PC-3 (cell line): ENCODE results near the gene FBLIM1. TPM values are rescaled to one million over a fixed set of nuclear protein-coding genes. Genes with fewer than 3 reads are reported as not detected.
A peak's percentile ranks its signal among the peaks of the same experiment; 100 is the strongest.

Experiments used
- ATAC-seq: fragments of 200-7000 bp; cut with Tn5 transposase; 2 replicates; pipeline ENCODE4 v1.9.1; 2020; ENCODE audit warnings: mild to moderate bottlenecking, moderate library complexity
- BruUV-seq: library from RNA; stranded (reverse); fragments of 400-500 nt; replicated peaks from 2 replicates; lab custom pipeline; 2021; lab: Mats Ljungman, UMichigan
- CTCF ChIA-PET: fragments of 300-600 bp; sonication (Branson Sonifier 250); formaldehyde crosslinking; loops from one replicate; lab custom pipeline; 2022; ENCODE audit warnings: antibody characterized with exemption; lab: Charles Lee
- POLR2A ChIA-PET: fragments of 300-600 bp; sonication (Branson Sonifier 250); formaldehyde crosslinking; loops from one replicate; lab custom pipeline; 2022; ENCODE audit warnings: antibody characterized with exemption; ENCODE audit not compliant: unreplicated experiment; lab: Charles Lee
- DNase-seq: peaks from one replicate; pipeline ENCODE4 v3.0.0-alpha.2; 2015
- H2AFZ ChIP-seq: fragments of 300-600 bp; sonication (generic); 2 replicates; pipeline ENCODE4 v1.6.0; 2016; ENCODE audit warnings: antibody characterized with exemption, low read length
- H3F3A ChIP-seq: fragments of 300-600 bp; sonication (generic); one replicate; pipeline ENCODE4 v1.6.0; 2017; ENCODE audit warnings: antibody characterized with exemption, low read length, control low read depth, mild to moderate bottlenecking; ENCODE audit not compliant: unreplicated experiment
- H3K27ac ChIP-seq: fragments of 300-600 bp; sonication (generic); 2 replicates; pipeline ENCODE4 v1.5.1; 2016; ENCODE audit warnings: mild to moderate bottlenecking, low read length
- H3K27me3 ChIP-seq: fragments of 300-600 bp; sonication (generic); 2 replicates; pipeline ENCODE4 v1.6.1; 2016; ENCODE audit warnings: low read length, mixed read lengths
- H3K36me3 ChIP-seq: fragments of 300-600 bp; sonication (generic); 2 replicates; pipeline ENCODE4 v1.6.1; 2016; ENCODE audit warnings: low read depth, mixed run types, low read length, mixed read lengths
- H3K4me1 ChIP-seq: fragments of 300-600 bp; sonication (generic); 2 replicates; pipeline ENCODE4 v1.5.1; 2016; ENCODE audit warnings: low read length; ENCODE audit not compliant: insufficient read depth
- H3K4me2 ChIP-seq: fragments of 300-600 bp; sonication (generic); 2 replicates; pipeline ENCODE4 v1.6.0; 2016; ENCODE audit warnings: low read length
- H3K4me3 ChIP-seq: fragments of 300-600 bp; sonication (generic); 2 replicates; pipeline ENCODE4 v1.5.1; 2016; ENCODE audit warnings: mild to moderate bottlenecking, low read length, mixed read lengths
- H3K79me2 ChIP-seq: fragments of 300-600 bp; sonication (generic); 2 replicates; pipeline ENCODE4 v1.6.1; 2017; ENCODE audit warnings: low read length, mixed read lengths
- H3K9ac ChIP-seq: fragments of 300-600 bp; sonication (generic); 2 replicates; pipeline ENCODE4 v1.6.0; 2016; ENCODE audit warnings: mild to moderate bottlenecking, low read length
- H3K9me2 ChIP-seq: fragments of 300-600 bp; sonication (generic); replicated peaks from 2 replicates; pipeline ENCODE4 v1.6.1; 2016; ENCODE audit warnings: mixed run types, low read length, mixed read lengths
- H3K9me3 ChIP-seq: fragments of 300-600 bp; sonication (generic); 2 replicates; pipeline ENCODE4 v1.6.1; 2016; ENCODE audit warnings: low read length, mixed read lengths
- H4K20me1 ChIP-seq: fragments of 300-600 bp; sonication (generic); 2 replicates; pipeline ENCODE4 v1.6.1; 2016; ENCODE audit warnings: low read length, mixed read lengths
- CTCF ChIP-seq: fragments of 300-600 bp; sonication (generic); conservative IDR thresholded peaks from 2 replicates; pipeline ENCODE4 v1.5.1; 2017; ENCODE audit warnings: antibody characterized with exemption, low read depth, mild to moderate bottlenecking, low read length
- EZH2 ChIP-seq: fragments of 300-600 bp; sonication (generic); IDR thresholded peaks from one replicate; pipeline ENCODE4 v1.6.1; 2017; ENCODE audit warnings: antibody characterized with exemption, mild to moderate bottlenecking, low read length; ENCODE audit not compliant: unreplicated experiment
- EZH2phosphoT487 ChIP-seq: fragments of 300-600 bp; sonication (generic); IDR thresholded peaks from 2 replicates; pipeline ENCODE4 v1.6.1; 2018; ENCODE audit warnings: mild to moderate bottlenecking, antibody characterized with exemption, low read length, borderline replicate concordance
- intact Hi-C: fragments of 100-400 bp; cut with micrococcal nuclease; formaldehyde crosslinking; loops from 2 replicates; pipeline ENCODE4 v1.9.0; 2023
- total RNA-seq: library from RNA; depleted of rRNA; stranded (reverse); fragments of >200 nt; gene quantifications from 2 replicates; pipeline ENCODE4 v1.2.3, GENCODE V29; 2014

The FBLIM1 gene
- total RNA-seq, 1 experiment from 2014 or later = 74.1 TPM

DNA sequence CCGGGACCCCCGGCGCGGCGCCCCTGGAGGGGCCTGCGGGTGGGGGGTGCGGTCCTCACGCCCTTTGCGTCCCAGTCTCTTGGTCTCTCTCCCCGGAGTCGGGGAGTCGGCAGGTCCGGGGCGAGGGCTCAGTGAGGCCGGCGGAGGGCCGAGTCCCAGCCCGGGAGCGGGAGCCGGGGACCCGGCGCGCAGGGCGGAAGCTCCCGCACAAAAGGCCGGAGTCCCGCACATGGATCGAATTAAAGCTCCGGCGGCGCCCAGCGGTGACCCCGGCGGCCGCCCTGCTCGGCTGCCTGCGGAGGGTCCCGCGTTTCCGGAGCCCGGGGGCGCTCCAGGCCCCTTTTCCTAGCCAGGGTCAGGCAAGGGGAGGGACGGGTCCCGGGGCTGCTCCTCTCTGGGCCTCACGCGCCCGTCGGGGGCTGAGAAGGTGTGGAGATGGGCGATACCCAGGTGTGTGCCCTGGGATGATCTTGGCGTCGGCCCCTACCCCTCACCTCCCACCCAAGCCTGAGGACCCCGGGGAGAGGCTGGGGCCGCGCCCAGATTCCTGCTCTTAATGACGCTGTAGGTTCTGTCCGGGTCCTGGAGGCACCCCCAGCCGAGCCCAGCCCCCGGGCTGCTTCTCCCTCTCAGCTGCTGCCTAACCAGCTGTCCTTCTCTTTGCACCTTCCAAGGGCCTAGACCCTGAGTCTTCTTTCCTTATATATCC is 512 bp downstream of the FBLIM1 start:
- Histone ChIP-seq H2AFZ (peak overlapping the region; percentile 73), H3K36me3 (no peaks in the 10 kb centered on the region), H3K9me2 (no peaks in the 10 kb centered on the region), H3K79me2 (peaks cover 46% of the 10 kb centered on the region), H4K20me1 (no peaks in the 10 kb centered on the region), H3K9me3 (no peaks in the 10 kb centered on the region), H3F3A (no peaks in the 10 kb centered on the region), H3K4me2 (peak overlapping the region; percentile 84), H3K4me3 (peak overlapping the region; percentile 86), H3K4me1 (peaks cover 43% of the 10 kb centered on the region), H3K27ac (peak overlapping the region; percentile 21), H3K27me3 (no peaks in the 10 kb centered on the region), H3K9ac (peak overlapping the region; percentile 94)
- TF ChIP-seq EZH2phosphoT487 = no peak
- TF ChIP-seq CTCF = no peak
- TF ChIP-seq EZH2 = no peak
- POLR2A ChIA-PET = interaction anchor here (0.6 kb wide), 1 partner anchor 36 kb away, joined by 11 read pairs; no protein-coding TSS in a partner anchor
- intact Hi-C loops = no loop called here
- CTCF ChIA-PET = interaction anchor here (0.6 kb wide), 2 partner anchors 161 to 163 kb away, joined by 4 read pairs; no protein-coding TSS in a partner anchor
- peak; percentile 22 for ATAC-seq
- DNase-seq = no peak
- no TSS peak for BruUV-seq

GRCh38 chr1:15760520-15761211 is 2.1 kb downstream of the FBLIM1 start:
- BruUV-seq = no TSS peak
- Histone ChIP-seq H3K4me2 (peak overlapping the region; percentile 84), H3K27ac (peak overlapping the region; percentile 33), H3K27me3 (no peaks in the 10 kb centered on the region), H4K20me1 (no peaks in the 10 kb centered on the region), H3K4me3 (peak overlapping the region; percentile 86), H3K79me2 (peaks cover 49% of the 10 kb centered on the region), H3K9me3 (no peaks in the 10 kb centered on the region), H3K36me3 (no peaks in the 10 kb centered on the region), H2AFZ (0 out of 2 replicates have a peak overlapping the region, but pooled peaks have one; percentile 6), H3K9me2 (no peaks in the 10 kb centered on the region), H3K4me1 (peaks cover 54% of the 10 kb centered on the region), H3K9ac (peak overlapping the region; percentile 12), H3F3A (no peaks in the 10 kb centered on the region)
- ChIA-PET POLR2A (no interaction called here), CTCF (no interaction called here)
- DNase-seq (peak; percentile 76), ATAC-seq (peak; percentile 19)
- intact Hi-C loops = no loop called here
- no peak for TF ChIP-seq EZH2
- TF ChIP-seq CTCF = no peak
- no peak for TF ChIP-seq EZH2phosphoT487
